ENCODE measurements around the gene NTF3. TPM values are rescaled to one million over a fixed set of nuclear protein-coding genes. Genes with fewer than 3 reads are reported as not detected.

The NTF3 gene
- 1 to 10 TPM in 1 of 2 donors, under 1 TPM in 1; 0.97 to 1.2 TPM for total RNA-seq
- long read RNA-seq, result 0 reads

GRCh38 chr12:5432011-5432400 is at the start of gene NTF3:
TSS of gene NTF3 (plus strand) at chr12:5432108. CDS start at chr12:5432325, 217 bp downstream.
- intact Hi-C loops (cut with DNase I), result loop anchor here (5.0 to 10.0 kb wide), 2 partner anchors 80 to 213 kb away; no protein-coding TSS in a partner anchor
- ATAC-seq (peak; percentile 63 to 67), DNase-seq (no peak)

GRCh38 chr12:5384015-5384414 is 47.9 kb upstream of the NTF3 start:
- no peak for DNase-seq
- intact Hi-C loops (cut with DNase I), result no loop called here
- ATAC-seq, result no peak

- no peak for DNase-seq
- intact Hi-C loops (cut with DNase I), result no loop called here
- ATAC-seq, result no peak
Measured at GRCh38 chr12:5388581-5389535, 43.0 kb upstream of the NTF3 start.

GRCh38 chr12:5390174-5390799 is 41.6 kb upstream of the NTF3 start:
- intact Hi-C loops (cut with DNase I), result no loop called here
- DNase-seq (no peak), ATAC-seq (no peak)

- no peak for DNase-seq
- intact Hi-C loops (cut with DNase I), result no loop called here
Measured at GRCh38 chr12:5391653-5392052, 40.3 kb upstream of the NTF3 start.

GRCh38 chr12:5392961-5393360 is 38.9 kb upstream of the NTF3 start:
- intact Hi-C loops (cut with DNase I), result no loop called here
- no peak for DNase-seq
- no peak for ATAC-seq

More at GRCh38 chr12:5391653-5392052, 40.3 kb upstream of the NTF3 start:
- ATAC-seq, result no peak

GRCh38 chr12:5395443-5396271 is 36.3 kb upstream of the NTF3 start:
- ATAC-seq, result no peak

GRCh38 chr12:5396541-5396940 is 35.4 kb upstream of the NTF3 start:
- DNase-seq (no peak), ATAC-seq (no peak)
- intact Hi-C loops (cut with DNase I), result no loop called here

More at GRCh38 chr12:5395443-5396271, 36.3 kb upstream of the NTF3 start:
- intact Hi-C loops (cut with DNase I), result no loop called here
- DNase-seq, result no peak

GRCh38 chr12:5399266-5399665 is 32.6 kb upstream of the NTF3 start:
- no peak for DNase-seq

GRCh38 chr12:5402009-5402935 is 29.6 kb upstream of the NTF3 start:
- intact Hi-C loops (cut with DNase I), result no loop called here
- DNase-seq (no peak), ATAC-seq (no peak)

More at GRCh38 chr12:5399266-5399665, 32.6 kb upstream of the NTF3 start:
- no peak for ATAC-seq
- intact Hi-C loops (cut with DNase I), result no loop called here

GRCh38 chr12:5403411-5403810 is 28.5 kb upstream of the NTF3 start:
- ATAC-seq, result no peak
- intact Hi-C loops (cut with DNase I), result no loop called here
- no peak for DNase-seq

GRCh38 chr12:5407034-5407856 is 24.7 kb upstream of the NTF3 start:
- intact Hi-C loops (cut with DNase I), result no loop called here
- no peak for ATAC-seq

GRCh38 chr12:5409619-5410018 is 22.3 kb upstream of the NTF3 start:
- ATAC-seq, result no peak
- DNase-seq, result no peak
- intact Hi-C loops (cut with DNase I), result no loop called here

More at GRCh38 chr12:5407034-5407856, 24.7 kb upstream of the NTF3 start:
- no peak for DNase-seq

GRCh38 chr12:5416571-5416970 is 15.3 kb upstream of the NTF3 start:
- no peak for ATAC-seq
- no peak for DNase-seq
- intact Hi-C loops (cut with DNase I), result no loop called here

- no peak for ATAC-seq
- intact Hi-C loops (cut with DNase I), result no loop called here
Measured at GRCh38 chr12:5417500-5417899, 14.4 kb upstream of the NTF3 start.

GRCh38 chr12:5428332-5429221 is 3.3 kb upstream of the NTF3 start:
- no peak for DNase-seq
- ATAC-seq, result no peak
- intact Hi-C loops (cut with DNase I), result loop anchor here in 1 of 2 donors (5.0 kb wide), 1 partner anchor 364 kb away; no protein-coding TSS in a partner anchor

More at GRCh38 chr12:5417500-5417899, 14.4 kb upstream of the NTF3 start:
- DNase-seq, result no peak
